NT2/D1 (cell line): Measurements from ENCODE around the gene MAP3K3.

Experiments used
- SUZ12 ChIP-seq: IDR thresholded peaks from 2 replicates; pipeline ENCODE4 v1.6.1; 2011; ENCODE audit not compliant: insufficient read length, insufficient read depth; ENCODE audit errors: extremely low read depth
- YY1 ChIP-seq: IDR thresholded peaks from 2 replicates; pipeline ENCODE4 v1.6.1; 2011; ENCODE audit not compliant: insufficient read length, insufficient read depth
- ZNF274 ChIP-seq: IDR thresholded peaks from 2 replicates; pipeline ENCODE4 v1.6.1; 2011; ENCODE audit warnings: mild to moderate bottlenecking, low read depth, low read length

DNA sequence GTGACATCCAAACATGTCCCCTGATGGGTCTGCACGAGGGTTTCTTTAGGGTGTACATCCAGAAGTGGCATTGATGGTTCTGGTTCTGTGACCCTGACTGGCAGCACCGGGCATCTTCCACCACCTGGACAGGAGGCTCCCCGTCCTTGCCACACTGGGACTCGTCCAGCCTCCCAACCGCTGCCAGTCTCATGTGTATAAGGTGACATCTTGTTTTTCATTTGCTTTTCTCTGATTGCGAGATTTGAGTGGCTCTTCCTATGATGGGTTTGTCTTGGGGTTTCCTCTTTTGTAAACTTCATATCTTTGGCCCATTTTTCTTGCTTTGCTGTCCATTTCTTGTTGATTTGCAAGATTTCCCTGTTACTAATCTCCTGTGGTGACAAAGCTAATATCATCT, 86.9 kb downstream of the MAP3K3 start:
- TF ChIP-seq YY1 (no peak), ZNF274 (no peak), SUZ12 (no peak)
